ENCODE results near the gene USP6NL.

Gene USP6NL

DNA sequence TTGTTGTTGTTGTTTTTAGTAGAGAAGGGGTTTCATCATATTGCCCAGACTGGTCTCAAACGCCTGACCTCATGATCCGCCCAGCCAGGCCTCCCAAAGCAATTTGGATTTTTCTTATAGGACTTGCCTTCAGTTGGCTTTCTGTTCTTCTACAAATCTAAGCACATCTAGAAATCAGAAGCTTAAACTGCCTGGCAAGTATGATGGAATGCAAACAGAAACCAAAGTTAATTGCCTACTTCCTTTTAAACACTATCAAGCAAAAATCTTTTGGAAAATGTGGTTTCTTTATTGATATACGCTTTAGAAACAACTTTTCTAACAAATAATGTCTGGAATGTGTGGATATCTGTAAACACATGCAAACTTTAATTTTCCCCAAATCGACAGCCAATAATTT lies 64.9 kb downstream of the USP6NL start:
- no peak for DNase-seq

DNA sequence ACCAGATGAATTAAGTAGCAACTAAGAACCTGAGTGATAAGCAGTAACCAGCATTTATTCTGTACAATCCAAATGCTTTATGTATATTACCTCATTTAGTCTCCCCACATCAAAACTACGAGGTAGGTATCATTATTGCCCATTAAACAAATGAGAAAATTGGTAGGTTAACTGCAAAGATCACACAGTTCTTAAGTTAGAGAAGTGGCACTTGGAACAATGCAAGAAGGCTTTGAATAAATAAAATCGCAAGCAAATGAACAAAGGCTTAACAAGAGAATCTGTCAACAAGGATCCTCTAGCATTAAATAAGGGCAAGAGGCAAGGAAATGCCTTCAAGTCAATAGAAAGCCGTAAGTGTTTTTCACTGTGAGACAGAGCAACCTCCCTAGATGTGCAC lies 70.2 kb downstream of the USP6NL start:
- no peak for DNase-seq

DNA sequence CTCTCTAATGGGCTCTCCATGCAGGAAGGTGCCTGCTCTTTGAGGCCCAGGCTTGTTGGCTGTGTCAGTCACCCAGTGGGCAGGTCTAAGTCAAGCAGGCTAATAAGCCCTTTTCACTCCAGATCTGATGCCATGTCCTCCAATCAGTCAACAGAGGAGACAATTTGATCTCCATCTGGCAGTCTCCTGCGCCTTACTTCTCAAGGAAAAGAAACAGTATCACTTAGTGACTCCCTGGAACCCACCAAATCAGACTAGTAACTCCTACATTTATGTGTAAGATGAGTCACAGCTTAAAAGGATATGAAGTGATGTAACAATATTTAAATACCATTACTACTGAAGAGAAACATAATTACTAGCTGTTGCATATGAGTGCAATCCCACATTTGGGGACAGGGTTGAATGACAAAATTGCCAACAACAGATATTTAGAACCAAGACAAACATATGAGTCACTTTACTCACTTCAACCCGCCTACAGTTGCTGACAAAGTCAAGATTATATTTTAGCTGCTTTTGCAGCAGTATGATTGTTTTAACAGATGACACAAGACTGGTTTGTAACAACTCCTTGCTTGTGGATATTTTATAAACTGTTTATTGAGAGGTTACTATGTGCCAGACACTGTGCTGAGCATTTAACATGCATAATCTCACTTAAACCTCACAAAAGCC lies 72.1 kb downstream of the USP6NL start:
- DNase-seq: no peak

DNA sequence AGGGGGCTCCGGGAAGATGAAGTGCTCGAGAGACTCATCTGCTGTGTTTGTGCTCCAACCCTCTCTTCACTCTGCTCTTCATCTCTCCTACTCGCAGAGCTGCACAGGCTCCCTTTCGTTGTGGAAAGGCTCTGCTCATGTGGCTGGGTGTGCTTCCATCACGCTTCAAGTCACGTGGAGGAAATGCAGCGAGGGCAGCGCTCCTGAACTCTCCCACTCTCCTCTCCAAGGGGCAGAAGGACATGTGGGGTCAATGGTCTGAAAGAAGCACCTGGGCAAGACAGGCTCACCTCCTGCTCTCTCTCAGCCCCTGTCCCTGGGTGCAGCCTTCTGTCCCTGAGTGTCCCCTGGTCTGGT lies 72.6 kb downstream of the USP6NL start:
- DNase-seq: no peak

DNA sequence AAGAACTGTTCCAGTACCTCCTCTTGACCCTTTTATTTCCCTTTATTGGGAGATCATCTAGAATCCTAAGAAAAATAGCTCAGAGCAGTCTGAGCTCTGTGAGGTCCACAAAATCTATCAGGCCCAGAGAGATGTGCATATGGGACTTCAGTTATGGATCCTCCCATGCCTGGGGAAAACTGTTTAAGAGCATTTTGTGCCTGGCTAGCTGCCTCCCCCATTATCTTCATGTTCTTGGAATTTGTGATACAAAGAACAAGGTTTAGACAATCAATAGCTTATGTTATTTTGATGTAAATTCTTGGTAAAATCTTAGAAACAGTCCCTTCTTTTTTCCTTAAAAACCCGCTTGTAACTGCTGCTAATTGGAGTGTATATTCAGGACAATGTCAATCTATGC lies 75.2 kb downstream of the USP6NL start:
- DNase-seq: no peak

DNA sequence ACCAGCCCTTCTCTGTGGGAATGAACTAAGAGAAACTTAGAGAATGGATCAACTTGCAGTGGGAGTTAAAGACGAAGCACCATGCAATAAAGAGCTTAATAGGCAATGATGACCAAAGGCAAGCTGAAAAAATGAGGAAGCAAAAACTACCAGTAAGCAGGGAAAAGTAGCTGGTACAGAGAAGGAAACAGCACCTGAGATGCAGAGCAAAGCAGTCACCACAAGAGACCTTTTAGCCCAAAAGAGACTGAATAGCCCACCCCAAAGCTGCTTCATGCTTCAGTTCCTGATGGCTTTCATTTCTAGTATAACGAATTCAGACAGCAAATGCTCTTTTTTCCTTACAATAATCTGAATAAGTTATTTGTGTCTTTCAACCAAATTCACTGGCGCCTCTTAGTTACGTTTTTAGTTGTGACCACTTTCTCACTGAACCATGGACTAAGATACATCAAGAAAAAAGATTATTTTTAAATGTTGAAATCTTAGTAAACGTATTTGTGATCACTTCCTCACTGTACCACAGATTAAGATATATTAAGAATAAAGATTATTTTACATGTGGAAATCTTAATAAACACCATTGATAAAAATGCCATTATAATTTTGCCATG lies 76.0 kb downstream of the USP6NL start:
- DNase-seq: no peak

DNA sequence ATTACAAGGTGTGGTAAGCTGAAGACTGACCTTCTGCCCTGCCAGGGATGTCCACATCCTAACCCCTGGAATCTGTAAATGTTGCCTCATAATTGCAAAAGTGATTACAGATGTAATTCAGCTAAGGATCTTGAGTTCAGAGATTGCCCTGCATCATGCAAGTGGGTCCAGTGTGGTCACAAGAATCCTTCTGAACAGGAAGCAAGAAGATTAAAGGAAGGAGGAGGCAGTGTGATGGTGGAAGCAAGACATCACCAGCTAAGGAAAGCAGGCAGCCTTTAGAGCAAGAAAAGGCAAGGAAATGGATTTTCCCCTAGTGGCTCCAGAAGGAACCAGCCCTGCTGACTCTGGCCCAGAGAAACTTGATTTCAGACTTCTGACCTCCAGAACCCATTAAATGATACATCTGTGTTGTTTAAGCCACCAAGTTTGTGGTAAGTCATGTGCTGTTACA lies 78.1 kb downstream of the USP6NL start:
- DNase-seq: no peak

DNA sequence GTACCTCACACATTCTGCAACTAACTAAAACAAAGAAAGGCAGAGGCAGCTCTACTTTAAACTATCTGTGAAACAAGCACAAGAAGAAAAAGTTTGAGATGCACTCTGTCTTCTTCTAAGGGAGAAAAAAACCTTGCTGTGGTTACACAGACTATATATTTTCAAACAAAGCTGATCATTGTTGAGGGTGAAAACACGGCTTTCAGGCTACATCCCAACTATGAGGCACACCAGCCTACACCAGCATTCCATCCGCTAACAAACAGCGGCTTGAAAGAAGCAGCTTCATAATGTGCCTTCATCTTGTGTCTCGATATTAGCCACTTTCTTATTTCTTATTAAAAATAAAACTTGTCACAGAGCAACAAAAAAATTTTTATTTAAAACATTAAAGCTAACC lies 79.1 kb downstream of the USP6NL start:
- no peak for DNase-seq

DNA sequence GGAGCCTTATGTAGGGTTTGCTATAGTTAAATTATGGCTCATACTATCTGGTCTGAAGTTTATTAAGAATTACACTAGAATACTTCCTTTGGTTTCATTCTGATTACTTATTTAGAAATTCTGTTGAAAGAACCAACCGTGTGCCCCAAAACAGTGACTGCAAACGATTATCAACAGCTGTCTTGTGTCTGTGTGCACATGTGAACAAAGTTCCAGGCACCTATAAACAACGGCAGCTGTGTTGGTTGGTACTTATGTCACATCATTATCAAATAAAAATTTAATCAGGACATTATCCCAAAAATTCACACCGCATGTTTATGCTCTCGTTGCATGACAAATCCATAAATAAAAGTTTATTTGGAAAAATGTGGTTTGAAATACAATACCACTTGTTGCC lies 80.6 kb downstream of the USP6NL start:
- DNase-seq: no peak

DNA sequence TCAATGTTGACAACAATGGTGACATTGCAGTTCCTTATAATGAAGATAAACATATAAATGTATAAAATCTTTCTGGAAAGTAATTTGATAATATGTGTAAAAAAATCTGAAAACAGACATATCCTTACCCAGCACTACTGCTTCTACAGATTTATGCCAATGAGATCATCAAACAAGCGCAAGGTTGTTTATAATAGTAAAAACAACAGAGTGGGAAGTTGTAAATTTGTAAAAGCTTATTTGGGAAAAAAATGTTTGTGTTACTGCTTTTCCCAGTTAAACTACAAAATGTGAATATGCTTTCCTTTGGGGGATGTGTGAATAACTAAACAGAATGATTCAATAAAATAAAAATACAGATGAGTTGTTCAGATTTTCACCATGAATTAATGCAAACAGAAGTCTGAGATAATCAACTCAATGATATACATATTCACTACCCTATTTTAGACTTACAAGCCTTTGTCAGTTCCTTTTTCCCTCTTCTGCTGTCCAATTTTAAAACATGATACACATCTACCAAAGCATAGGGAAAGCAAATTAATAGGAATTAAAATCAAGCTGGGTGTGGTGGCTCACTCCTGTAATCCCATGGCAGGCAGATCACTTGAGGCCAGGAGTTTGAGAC lies 82.1 kb downstream of the USP6NL start:
- no peak for DNase-seq

DNA sequence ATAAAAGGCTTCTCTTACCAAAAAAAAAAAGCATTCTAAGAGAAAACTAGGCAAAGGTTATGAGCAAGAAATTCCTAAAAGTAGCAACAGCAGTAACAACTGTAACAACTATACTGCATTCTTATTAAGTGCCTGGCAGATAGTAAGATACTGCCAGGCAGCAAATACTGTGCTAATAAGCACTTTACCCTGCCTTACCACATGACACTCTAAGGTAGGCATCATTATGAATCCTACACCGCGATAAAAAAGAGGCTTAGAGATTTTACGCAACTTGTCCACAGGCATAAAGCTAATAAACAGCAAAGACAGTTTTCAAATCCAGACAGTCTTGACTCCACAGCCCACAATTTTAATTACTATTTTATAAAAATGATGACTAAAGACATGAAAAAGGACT lies 83.2 kb downstream of the USP6NL start:
- DNase-seq: no peak

DNA sequence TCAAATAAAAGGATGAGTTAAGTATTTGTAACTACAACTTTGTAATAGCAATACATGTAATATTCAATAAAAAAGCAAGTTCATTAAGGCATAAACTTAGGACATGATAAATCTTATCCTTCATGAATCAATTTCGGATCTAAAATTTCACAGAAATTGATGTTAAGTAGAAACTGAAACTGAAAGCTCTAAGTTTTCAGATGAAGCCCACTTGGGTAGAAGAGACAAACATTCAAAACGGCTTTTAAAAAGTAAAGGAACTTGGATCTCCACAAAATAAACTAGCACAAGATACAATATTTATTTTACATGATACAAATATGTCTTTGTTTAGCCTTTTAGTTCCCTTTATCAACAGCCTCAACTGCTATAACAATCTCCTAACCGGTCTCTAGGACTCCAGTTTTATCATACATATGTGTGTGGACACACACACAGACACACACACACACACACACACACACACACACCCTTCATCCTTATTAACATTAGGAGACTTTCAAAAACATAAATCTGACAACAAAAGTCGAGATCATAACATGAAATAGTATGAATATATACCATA lies 83.7 kb downstream of the USP6NL start:
- no peak for DNase-seq

DNA sequence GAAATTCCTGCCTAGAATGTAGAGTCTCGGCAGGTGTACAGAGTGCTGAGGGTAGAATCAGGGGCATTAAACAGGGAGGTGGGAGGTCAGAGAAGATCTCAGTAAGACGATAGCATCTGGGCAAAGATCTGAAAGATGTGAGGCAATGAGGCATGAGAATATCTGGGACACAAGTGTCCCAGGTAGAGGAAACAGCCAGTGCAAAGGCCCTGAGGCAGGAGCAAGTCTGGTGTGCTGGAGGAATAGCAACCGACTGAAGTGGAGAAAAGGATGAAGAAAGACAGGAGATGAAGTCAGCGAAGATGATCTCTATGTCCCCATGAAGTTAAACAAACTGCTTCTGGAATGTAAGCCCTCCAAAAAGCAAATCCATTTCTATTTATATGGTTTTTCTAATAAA lies 84.4 kb downstream of the USP6NL start:
- no peak for DNase-seq

DNA sequence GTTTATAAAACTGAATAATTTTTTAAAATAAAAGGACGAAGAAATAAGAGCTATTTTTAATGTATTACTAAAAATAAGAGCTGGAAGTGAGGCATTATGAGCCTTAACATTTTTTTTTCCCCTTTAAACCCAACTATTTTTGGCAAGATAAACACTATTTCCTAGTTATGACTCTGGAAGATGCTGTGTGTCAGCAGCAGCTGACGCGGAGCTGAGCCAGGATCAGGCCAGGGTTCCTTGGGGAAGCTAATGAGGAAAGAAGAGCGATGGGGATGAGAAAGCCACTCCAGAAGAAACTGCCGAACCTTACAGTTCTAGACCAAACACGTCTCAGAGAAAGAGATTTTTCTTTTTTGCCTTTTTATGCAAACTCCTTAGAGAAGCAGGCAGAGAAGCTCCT lies 85.9 kb downstream of the USP6NL start:
- DNase-seq: no peak

DNA sequence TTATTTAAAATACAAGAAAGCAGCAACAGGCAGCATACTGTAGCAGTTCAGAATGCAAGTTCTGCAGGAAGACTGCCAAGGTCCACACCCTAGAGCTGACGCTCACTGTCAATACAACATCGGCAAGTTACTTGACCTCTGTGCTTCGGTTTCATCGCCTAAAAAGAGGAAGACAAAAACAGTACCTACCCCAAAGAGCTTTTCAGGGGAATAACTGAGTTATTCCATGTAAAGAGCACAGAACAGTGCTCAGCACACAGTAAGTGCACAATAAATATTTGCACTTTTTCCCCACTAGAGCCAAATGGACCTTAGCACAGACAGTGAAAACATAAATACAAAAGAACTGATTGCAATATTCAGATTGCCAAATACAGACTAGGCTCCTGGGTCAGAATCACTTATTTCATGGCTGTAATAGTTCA lies 88.6 kb downstream of the USP6NL start:
- no peak for DNase-seq

DNA sequence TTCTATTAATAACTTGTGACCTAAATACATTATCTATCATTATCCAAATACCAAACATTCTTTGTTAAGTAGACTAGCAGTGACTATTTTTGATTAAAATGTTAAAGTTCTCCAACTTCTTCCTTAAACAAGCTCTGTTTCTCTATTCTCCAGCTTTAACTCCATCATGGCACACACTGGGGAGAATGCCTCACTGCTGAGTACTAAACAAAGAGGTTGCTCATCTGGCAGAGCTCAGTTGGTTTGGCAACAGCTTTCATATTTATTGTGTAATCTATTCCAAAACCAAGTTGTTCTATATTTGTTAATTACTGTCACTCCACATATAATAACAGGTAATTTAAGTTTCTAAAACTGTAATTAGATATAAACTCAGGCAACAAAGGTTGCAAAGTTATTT lies 89.6 kb downstream of the USP6NL start:
- DNase-seq: no peak

DNA sequence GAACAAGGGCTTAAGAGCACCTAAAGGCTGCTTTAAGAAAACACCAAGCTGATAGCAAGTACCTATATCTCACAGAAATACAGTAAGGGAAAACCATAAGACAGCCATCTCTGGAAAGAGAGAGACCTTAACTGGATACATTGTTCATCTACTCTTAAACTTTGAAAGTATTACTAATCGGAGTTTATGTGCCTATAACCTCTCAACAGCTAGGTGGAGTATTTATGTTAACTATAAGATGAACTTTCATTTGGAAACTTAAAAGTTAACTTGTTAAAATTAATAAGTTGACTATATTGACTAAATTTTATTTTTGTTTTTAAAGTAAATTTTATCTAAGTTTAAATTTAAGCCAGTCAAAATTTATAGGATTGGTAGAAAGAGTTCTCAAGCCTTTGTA lies 90.6 kb downstream of the USP6NL start:
- DNase-seq: no peak

DNA sequence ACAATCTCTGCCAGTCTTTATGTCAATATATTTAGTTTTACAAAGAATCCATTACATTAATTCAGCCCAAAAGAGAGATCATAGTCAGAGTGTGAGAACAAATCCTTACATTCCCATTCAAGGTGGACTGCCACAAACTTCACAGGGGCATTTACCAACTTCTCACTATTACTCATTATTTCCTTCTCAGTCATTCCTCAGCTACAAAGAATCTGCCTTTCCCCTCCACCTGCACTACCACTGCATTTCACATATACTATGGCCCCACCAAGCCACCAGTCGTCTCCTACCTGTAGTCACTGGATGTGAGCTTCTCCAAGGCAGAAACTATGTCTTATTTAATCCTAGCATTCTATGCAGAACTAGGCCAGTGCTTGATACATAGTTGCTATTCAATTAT lies 94.3 kb downstream of the USP6NL start:
- no peak for DNase-seq

DNA sequence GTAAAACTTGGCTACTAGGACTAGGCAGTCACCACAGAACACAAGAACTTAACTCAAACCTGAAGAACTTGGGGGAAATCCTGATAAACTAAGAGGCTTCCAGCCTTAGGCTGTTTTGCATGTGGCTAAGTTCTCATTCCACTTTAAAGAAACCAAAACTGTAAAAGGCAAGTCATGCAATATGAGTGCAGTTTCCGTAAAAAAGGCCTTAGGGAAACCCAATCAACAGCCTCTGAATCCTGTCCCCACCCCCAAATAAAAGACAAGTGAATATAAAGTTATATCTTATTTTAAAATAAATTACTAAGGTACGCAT lies 95.1 kb downstream of the USP6NL start:
- no peak for DNase-seq

DNA sequence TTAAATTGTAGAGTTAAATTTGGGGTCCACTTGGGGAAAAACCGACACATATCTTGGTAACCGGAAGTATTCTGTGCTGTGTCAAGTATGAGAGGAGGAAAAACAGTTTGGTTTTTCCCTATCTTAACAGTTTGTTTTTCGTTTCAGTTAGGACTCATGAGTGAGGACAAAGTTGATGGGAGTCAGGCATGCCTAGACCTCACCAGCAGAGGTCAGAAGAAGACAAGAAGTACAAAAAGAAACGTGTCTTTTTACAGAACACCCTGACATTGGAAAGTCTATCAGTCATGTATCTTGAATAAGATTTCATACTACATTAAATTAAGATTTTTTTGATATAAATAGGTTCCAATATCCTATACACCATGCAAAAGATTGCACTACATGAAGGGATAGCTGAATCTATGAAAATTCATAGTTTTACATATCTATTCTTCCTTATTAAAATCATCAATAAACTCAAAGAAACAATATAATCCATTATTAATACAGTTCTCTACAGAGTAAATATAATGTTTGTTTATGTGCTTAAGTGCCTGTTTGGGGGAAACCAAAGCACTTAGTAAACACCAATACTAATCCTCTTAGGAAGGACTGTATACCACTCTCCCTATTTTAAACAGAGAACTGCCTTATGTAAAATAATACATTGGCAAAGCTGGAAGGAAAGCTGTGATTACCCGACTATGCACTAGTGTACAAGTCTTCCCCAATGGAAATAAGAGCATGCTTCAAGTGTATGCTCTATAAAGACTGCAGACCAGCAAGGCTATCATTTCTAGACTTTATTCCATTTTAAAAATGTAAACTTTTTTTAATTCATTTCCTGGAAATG lies 95.6 kb downstream of the USP6NL start:
- DNase-seq: no peak

DNA sequence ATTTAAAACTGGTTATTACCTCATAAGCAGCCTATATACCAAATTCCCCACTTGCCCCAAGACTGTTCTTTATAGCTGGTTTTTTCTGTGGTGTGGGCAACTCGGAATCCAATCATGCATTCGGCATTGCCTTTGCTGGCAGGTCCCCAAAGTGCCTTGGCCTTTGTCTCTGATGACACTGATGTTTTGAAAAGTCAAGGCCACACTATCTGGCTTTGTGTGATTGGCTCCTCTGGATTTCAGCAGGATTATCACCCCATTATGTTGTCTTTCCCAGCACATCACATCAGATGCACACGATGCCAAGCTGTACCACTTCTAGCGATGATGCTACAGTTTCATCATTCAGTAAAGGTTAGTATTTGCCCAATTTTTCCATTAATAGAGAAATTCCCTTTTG lies 97.7 kb downstream of the USP6NL start:
- no peak for DNase-seq

DNA sequence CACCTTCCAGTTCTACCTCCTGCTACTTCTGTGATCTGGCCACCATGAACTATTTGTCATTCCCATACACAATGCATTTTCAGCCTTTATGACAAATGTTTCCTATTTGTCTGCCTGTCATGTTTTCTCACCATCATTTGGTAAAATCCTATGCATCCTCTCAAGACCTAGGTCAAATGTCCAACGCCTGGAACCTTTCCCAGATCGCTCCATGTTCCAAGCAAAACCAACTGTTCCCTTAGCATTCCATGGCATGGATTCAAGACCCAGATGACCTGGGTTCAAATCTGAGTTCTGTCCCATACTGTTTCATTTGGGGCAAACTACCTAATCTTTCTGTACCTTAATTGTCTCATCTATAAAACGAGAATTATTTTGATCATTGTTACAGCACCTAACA lies 98.9 kb downstream of the USP6NL start:
- no peak for DNase-seq

DNA sequence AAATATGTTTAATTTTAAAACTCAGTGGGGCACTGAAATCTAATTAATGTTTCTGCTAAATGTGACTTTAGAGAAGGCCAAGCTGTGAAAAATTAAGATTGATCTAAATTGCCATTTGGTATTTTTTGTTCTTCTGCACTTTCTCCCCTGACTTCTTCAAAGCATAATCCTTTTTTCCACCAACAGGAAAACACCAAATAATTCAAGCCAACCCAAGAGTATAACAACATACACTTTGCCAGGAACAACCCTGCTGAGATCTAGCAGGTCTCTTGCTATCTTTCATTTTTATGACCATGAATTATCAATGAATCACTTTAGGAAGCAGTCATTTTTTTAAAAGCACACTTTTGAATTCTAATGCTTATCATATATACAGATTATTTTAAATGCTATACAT lies 100.1 kb downstream of the USP6NL start:
- DNase-seq: no peak

DNA sequence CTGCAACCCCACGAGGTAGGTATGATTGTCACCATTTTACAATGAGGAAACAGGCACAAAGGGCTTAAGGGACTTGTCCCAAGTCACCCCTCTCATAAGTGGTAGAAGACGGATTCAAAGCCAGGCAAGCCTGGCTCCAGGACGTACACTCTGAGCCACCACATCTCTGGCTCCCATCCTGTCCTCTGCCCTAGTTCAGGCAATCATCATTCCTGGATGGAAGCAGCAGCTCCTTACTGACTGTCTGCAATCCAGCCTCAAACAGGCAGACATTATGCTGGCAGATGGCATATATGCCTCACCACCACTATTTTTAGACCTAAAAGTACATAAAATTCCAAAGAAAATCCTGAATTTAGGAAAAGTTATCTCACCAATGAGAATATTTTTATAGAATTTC lies 100.7 kb downstream of the USP6NL start:
- DNase-seq: no peak
